MM.1S (cell line): ENCODE results near the gene WDR74.
"Not testable (repeated sequence)": the region's sequence is repeated elsewhere in the genome, so short reads cannot be mapped to it uniquely, and the experiment has no call there.

Source experiments
- EZH2 ChIP-seq: fragments of 300-600 bp; sonication (generic); optimal IDR thresholded peaks from 2 replicates; pipeline ENCODE3; 2017; ENCODE audit warnings: low read depth, mild to moderate bottlenecking, antibody characterized with exemption, low read length, mixed read lengths
- EZH2phosphoT487 ChIP-seq: fragments of 300-600 bp; sonication (generic); IDR thresholded peaks from 2 replicates; pipeline ENCODE4 v1.6.1; 2018; ENCODE audit warnings: antibody characterized with exemption, low read length
- TF ChIP-seq, protein P1 (sequence below): fragments of 300-600 bp; sonication (generic); IDR thresholded peaks from 2 replicates; pipeline ENCODE4 v1.5.1; 2016; ENCODE audit warnings: antibody characterized with exemption, low read length, mixed read lengths

DNA sequence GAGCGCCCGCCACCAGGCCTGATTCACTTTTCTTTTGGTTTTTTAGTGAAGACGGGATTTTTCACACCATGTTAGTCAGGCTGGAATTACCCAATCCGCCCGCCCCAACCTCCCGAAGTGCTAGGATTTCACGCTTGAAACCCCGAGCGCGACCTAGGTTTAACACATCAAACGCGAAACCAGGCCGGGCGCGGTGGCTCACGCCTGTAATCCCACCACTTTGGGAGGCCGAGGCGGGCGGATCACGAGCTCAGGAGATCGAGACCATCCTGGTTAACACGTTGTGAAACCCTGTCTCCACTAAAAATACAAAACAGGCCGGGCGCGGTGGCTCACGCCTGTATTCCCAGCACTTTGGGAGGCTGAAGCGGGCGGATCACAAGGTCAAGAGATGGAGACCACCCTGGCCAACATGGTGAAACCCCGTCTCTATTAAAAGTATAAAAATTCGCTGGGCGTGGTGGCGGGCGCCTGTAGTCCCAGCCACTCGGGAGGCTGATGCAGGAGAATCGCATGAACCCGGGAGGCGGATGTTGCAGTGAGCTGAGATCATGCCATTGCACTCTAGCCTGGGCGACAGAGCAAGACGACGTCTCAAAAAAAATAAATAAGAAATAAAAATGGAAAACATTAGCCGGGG, 1.5 kb upstream of the WDR74 start:
- not testable (repeated sequence) for TF ChIP-seq EZH2, EZH2phosphoT487
- TF ChIP-seq, protein P1, sequence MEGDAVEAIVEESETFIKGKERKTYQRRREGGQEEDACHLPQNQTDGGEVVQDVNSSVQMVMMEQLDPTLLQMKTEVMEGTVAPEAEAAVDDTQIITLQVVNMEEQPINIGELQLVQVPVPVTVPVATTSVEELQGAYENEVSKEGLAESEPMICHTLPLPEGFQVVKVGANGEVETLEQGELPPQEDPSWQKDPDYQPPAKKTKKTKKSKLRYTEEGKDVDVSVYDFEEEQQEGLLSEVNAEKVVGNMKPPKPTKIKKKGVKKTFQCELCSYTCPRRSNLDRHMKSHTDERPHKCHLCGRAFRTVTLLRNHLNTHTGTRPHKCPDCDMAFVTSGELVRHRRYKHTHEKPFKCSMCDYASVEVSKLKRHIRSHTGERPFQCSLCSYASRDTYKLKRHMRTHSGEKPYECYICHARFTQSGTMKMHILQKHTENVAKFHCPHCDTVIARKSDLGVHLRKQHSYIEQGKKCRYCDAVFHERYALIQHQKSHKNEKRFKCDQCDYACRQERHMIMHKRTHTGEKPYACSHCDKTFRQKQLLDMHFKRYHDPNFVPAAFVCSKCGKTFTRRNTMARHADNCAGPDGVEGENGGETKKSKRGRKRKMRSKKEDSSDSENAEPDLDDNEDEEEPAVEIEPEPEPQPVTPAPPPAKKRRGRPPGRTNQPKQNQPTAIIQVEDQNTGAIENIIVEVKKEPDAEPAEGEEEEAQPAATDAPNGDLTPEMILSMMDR, result not testable (repeated sequence)
